ENCODE results near the gene TARDBP. TPM values are rescaled to one million over a fixed set of nuclear protein-coding genes. Genes with fewer than 3 reads are reported as not detected.

The TARDBP gene
- total RNA-seq, 1 experiment from 2014 or later, result 207 TPM

DNA sequence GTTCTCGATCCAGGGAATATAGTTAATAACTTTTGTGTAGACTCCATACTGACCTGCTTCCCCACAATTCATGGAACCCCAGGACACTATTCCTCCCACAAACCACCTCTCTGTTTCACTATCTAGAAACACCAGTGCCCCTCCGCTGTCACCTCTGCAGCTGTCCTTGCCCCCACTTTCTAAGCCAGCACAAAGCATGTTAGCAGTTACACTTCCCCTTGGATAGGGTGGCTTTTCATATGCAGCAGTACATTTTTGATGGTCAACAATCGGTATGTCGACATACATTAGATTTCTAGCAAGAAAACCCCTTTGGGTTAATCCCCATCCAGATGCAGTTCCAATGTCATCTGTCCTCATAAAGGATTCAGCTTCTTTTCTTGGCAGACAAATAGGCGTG lies 14.4 kb downstream of the TARDBP start:
- no peaks in the 10 kb centered on the region for H3K23me2 ChIP-seq (ENCODE audit: insufficient read length, low read depth, low read length, poor library complexity, severe bottlenecking)
- no peaks in the 10 kb centered on the region for H3K27me3 ChIP-seq (ENCODE audit: insufficient read depth, low read length)
- no peaks in the 10 kb centered on the region for H3K79me1 ChIP-seq (ENCODE audit: insufficient read depth, low read depth, low read length, poor library complexity, severe bottlenecking)
- no peaks in the 10 kb centered on the region for H3K79me2 ChIP-seq (ENCODE audit: insufficient read depth, low read length)
- H4K20me1 ChIP-seq (ENCODE audit: control insufficient read depth, insufficient read depth, insufficient read length), result no peaks in the 10 kb centered on the region
- H2BK15ac ChIP-seq (ENCODE audit: low read depth, low read length), result no peak overlapping the region
- no peak overlapping the region for H3K14ac ChIP-seq (ENCODE audit: insufficient read depth, low read length)
- no peak overlapping the region for H3T11ph ChIP-seq (ENCODE audit: low read length)
- H3K27me3 Mint-ChIP-seq (ENCODE audit: low read depth), result no peaks in the 10 kb centered on the region
- H4K8ac ChIP-seq (replicated peaks; ENCODE audit: insufficient read length, low read depth, low read length), result no peak overlapping the region
- no peak overlapping the region for H4K5ac ChIP-seq (ENCODE audit: insufficient read length, low read depth, low read length)
- no CpG with 5 or more reads among the region's 5 CpGs for WGBS (ENCODE audit: extremely low coverage, insufficient read length, low lambda C conversion rate)
- H3K9me3 Mint-ChIP-seq, result no peaks in the 10 kb centered on the region
- peaks cover 9 to 29% of the 10 kb centered on the region in 2 experiments for H3K4me1 Mint-ChIP-seq
- no peak overlapping the region for H3K18ac ChIP-seq (ENCODE audit: insufficient read length, low read depth, low read length)
- no peak overlapping the region for H3K27ac ChIP-seq (ENCODE audit: insufficient read length, low read depth, low read length)
- no peak overlapping the region for H3K23ac ChIP-seq (ENCODE audit: insufficient read length, low read depth, low read length)
- H2BK5ac ChIP-seq (ENCODE audit: insufficient read length, low read length), result no peak overlapping the region
- H3K4me3 Mint-ChIP-seq, result no peak overlapping the region
- no peaks in the 10 kb centered on the region; the same call in 1 of the 2 replicates for H3K4me1 ChIP-seq (ENCODE audit: insufficient read depth, low read length)
- no peak overlapping the region for H4K91ac ChIP-seq (ENCODE audit: insufficient read length, low read depth, low read length)
- no peak overlapping the region for H2AK5ac ChIP-seq (ENCODE audit: insufficient read length, low read length)
- no peak overlapping the region for H3K4ac ChIP-seq (ENCODE audit: low read depth, low read length)
- no peak overlapping the region for H2AFZ ChIP-seq (ENCODE audit: low read length)
- H3K36me3 Mint-ChIP-seq (ENCODE audit: insufficient read depth in 1 of 3, low read depth in 3 of 3), result peaks cover 24 to 69% (median 53%) of the 10 kb centered on the region in 3 experiments; a peak in 6 of 7 replicates
- no peak overlapping the region for H2BK20ac ChIP-seq (ENCODE audit: low read depth, low read length, poor library complexity, severe bottlenecking)
- H2BK12ac ChIP-seq (ENCODE audit: insufficient read length, low read depth, low read length), result no peak overlapping the region
- H3K9me3 ChIP-seq (ENCODE audit: control insufficient read depth, low read depth, low read length), result no peaks in the 10 kb centered on the region
- no peak overlapping the region for H3K4me2 ChIP-seq (ENCODE audit: insufficient read depth, insufficient read length, low read length)
- no peak for DNase-seq
- H3K27ac Mint-ChIP-seq, result peak overlapping the region in 2 of 3 experiments; percentile 65 to 76; a peak in 4 of 7 replicates
- H3K56ac ChIP-seq (ENCODE audit: insufficient read length, low read depth, low read length), result no peak overlapping the region
- no peak overlapping the region for H3K9ac ChIP-seq (ENCODE audit: extremely low read depth, insufficient read length, low read length)
- TF ChIP-seq, protein P1, sequence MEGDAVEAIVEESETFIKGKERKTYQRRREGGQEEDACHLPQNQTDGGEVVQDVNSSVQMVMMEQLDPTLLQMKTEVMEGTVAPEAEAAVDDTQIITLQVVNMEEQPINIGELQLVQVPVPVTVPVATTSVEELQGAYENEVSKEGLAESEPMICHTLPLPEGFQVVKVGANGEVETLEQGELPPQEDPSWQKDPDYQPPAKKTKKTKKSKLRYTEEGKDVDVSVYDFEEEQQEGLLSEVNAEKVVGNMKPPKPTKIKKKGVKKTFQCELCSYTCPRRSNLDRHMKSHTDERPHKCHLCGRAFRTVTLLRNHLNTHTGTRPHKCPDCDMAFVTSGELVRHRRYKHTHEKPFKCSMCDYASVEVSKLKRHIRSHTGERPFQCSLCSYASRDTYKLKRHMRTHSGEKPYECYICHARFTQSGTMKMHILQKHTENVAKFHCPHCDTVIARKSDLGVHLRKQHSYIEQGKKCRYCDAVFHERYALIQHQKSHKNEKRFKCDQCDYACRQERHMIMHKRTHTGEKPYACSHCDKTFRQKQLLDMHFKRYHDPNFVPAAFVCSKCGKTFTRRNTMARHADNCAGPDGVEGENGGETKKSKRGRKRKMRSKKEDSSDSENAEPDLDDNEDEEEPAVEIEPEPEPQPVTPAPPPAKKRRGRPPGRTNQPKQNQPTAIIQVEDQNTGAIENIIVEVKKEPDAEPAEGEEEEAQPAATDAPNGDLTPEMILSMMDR (conservative IDR thresholded peaks at IDR 0.05), result no peak
- H2BK120ac ChIP-seq (ENCODE audit: low read depth, low read length, poor library complexity, severe bottlenecking), result no peak overlapping the region

Measured in H9 (cell line).